DOHH2 (cell line): Measurements from ENCODE around the gene IQGAP1.

Experiments
- H3F3A ChIP-seq: fragments of 200-600 bp; sonication (generic), shearing (Covaris generic); 2 replicates; pipeline ENCODE4 v1.6.0; 2016; ENCODE audit warnings: antibody characterized with exemption, mild to moderate bottlenecking; ENCODE audit not compliant: control insufficient read depth, insufficient read depth
- H3K27ac ChIP-seq: fragments of 200-600 bp; sonication (generic); 2 replicates; pipeline ENCODE4 v1.5.1; 2014; ENCODE audit warnings: low read depth, mild to moderate bottlenecking, low read length, moderate library complexity
- H3K27me3 ChIP-seq: fragments of 200-600 bp; sonication (generic); 2 replicates; pipeline ENCODE4 v1.6.1; 2014; ENCODE audit warnings: mild to moderate bottlenecking, low read length, mixed read lengths; ENCODE audit not compliant: control insufficient read depth
- H3K36me3 ChIP-seq: fragments of 200-600 bp; sonication (generic); 2 replicates; pipeline ENCODE4 v1.6.1; 2014; ENCODE audit warnings: mild to moderate bottlenecking, low read length, moderate library complexity, mixed read lengths; ENCODE audit not compliant: control insufficient read depth
- H3K4me1 ChIP-seq: fragments of 200-600 bp; sonication (generic); 2 replicates; pipeline ENCODE4 v1.6.1; 2014; ENCODE audit warnings: mild to moderate bottlenecking, low read length, mixed read lengths; ENCODE audit not compliant: control insufficient read depth
- H3K4me2 ChIP-seq: fragments of 200-600 bp; sonication (generic); 2 replicates; pipeline ENCODE4 v1.6.0; 2014; ENCODE audit warnings: mild to moderate bottlenecking, low read length, moderate library complexity
- H3K4me3 ChIP-seq: fragments of 200-600 bp; sonication (generic); 2 replicates; pipeline ENCODE4 v1.5.1; 2014; ENCODE audit warnings: mild to moderate bottlenecking, low read length, mixed read lengths
- H3K79me2 ChIP-seq: fragments of 200-600 bp; sonication (generic); 2 replicates; pipeline ENCODE4 v1.6.1; 2014; ENCODE audit warnings: mild to moderate bottlenecking, low read length, mixed read lengths; ENCODE audit not compliant: control insufficient read depth
- H3K9me2 ChIP-seq: fragments of 200-600 bp; sonication (generic); replicated peaks from 2 replicates; pipeline ENCODE4 v1.6.1; 2014; ENCODE audit warnings: mild to moderate bottlenecking, low read length, mixed read lengths; ENCODE audit not compliant: control insufficient read depth
- H3K9me3 ChIP-seq: fragments of 200-600 bp; sonication (generic); 2 replicates; pipeline ENCODE4 v1.6.1; 2014; ENCODE audit warnings: antibody characterized with exemption, low read length, mixed read lengths; ENCODE audit not compliant: control insufficient read depth, insufficient read depth
- H4K20me1 ChIP-seq: fragments of 200-600 bp; sonication (generic); 2 replicates; pipeline ENCODE4 v1.6.0; 2014; ENCODE audit warnings: low read depth, mild to moderate bottlenecking, antibody characterized with exemption, low read length, moderate library complexity; ENCODE audit not compliant: control insufficient read depth, insufficient read depth
- CTCF ChIP-seq: fragments of 200-600 bp; sonication (generic); IDR thresholded peaks from one replicate; pipeline ENCODE4 v1.5.1; 2014; ENCODE audit warnings: antibody characterized with exemption, mild to moderate bottlenecking, low read depth, low read length; ENCODE audit not compliant: poor library complexity, severe bottlenecking
- EZH2phosphoT487 ChIP-seq: fragments of 200-600 bp; sonication (generic); IDR thresholded peaks from 2 replicates; pipeline ENCODE4 v1.6.1; 2017; ENCODE audit warnings: borderline replicate concordance, mild to moderate bottlenecking, antibody characterized with exemption, low read length, moderate library complexity, mixed read lengths

Gene IQGAP1

GRCh38 chr15:90376789-90377188 lies 11.3 kb upstream of the IQGAP1 start:
- Histone ChIP-seq H3K4me3 (peak overlapping the region; percentile 19), H3K4me1 (peaks cover 9% of the 10 kb centered on the region), H3K36me3 (no peaks in the 10 kb centered on the region), H3K27me3 (no peaks in the 10 kb centered on the region), H3F3A (no peaks in the 10 kb centered on the region; the same call in 1 of the 2 replicates), H3K27ac (no peak overlapping the region), H3K79me2 (no peaks in the 10 kb centered on the region), H4K20me1 (no peaks in the 10 kb centered on the region), H3K9me3 (peaks cover 22% of the 10 kb centered on the region), H3K9me2 (no peaks in the 10 kb centered on the region), H3K4me2 (peak overlapping the region; percentile 21; the same call in 1 of the 2 replicates)
- TF ChIP-seq CTCF (no peak), EZH2phosphoT487 (no peak)

DNA sequence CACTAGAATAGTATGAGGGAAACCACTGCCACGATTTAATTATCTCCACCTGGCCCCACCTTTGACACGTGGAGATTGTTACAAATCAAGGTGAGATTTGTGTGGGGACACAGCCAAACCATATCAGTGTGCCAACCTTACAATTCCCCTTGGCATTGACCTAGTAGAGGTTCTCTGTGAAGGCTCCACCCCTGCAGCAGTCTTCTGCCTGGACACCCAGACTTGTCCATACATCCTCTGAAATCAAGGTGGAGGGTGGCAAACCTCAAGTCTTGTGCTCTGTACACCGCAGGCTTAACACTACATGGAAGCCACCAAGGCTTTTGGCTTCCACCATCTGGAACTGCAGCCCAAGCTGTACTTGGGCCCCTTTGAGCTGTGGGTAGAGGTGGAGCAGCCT lies 8.8 kb upstream of the IQGAP1 start:
- Histone ChIP-seq H3K4me2 (no peak overlapping the region), H3K9me2 (no peaks in the 10 kb centered on the region), H3F3A (no peaks in the 10 kb centered on the region; the same call in 1 of the 2 replicates), H3K27me3 (no peaks in the 10 kb centered on the region), H3K79me2 (no peaks in the 10 kb centered on the region), H3K9me3 (peaks cover 22% of the 10 kb centered on the region), H4K20me1 (no peaks in the 10 kb centered on the region), H3K4me1 (peaks cover 15% of the 10 kb centered on the region), H3K36me3 (no peaks in the 10 kb centered on the region), H3K27ac (no peak overlapping the region), H3K4me3 (no peak overlapping the region)
- TF ChIP-seq CTCF (no peak), EZH2phosphoT487 (no peak)

DNA sequence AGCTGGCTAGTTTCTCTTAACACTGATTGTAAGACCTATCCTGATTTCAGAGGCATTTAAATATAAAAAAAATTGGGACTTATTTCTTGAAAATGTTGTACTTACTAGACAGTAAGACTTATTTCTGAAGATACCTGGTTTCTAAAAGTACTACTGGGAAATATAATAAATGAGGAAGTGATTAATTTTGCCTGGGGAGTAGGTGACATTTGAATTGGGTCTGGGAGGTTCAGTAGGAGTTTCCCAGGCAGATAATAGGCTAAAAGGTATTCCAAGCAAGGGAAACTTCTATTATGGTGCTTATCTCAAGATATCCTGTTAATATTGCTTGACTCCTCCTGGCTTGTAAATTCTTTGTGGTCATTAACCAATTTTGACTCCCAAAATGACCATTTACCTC lies 6.5 kb upstream of the IQGAP1 start:
- Histone ChIP-seq H3K27ac (no peak overlapping the region), H3K9me2 (no peaks in the 10 kb centered on the region), H3K36me3 (no peaks in the 10 kb centered on the region), H3F3A (no peaks in the 10 kb centered on the region; the same call in 1 of the 2 replicates), H3K79me2 (no peaks in the 10 kb centered on the region), H3K4me3 (no peak overlapping the region), H3K27me3 (no peaks in the 10 kb centered on the region), H4K20me1 (no peaks in the 10 kb centered on the region), H3K9me3 (peaks cover 22% of the 10 kb centered on the region), H3K4me1 (peaks cover 15% of the 10 kb centered on the region), H3K4me2 (no peak overlapping the region)
- no peak for TF ChIP-seq EZH2phosphoT487
- TF ChIP-seq CTCF: no peak
